ENCODE data around the gene SORCS3. TPM values are rescaled to one million over a fixed set of nuclear protein-coding genes. Genes with fewer than 3 reads are reported as not detected.

Gene SORCS3
- total and polyA plus RNA-seq, 10 of the 15 experiments (the other 5 are each of a cell fraction or from before 2014, with no cell fraction given), result 0.01 to 0.04 (median 0.02) TPM; not detected in 7

DNA sequence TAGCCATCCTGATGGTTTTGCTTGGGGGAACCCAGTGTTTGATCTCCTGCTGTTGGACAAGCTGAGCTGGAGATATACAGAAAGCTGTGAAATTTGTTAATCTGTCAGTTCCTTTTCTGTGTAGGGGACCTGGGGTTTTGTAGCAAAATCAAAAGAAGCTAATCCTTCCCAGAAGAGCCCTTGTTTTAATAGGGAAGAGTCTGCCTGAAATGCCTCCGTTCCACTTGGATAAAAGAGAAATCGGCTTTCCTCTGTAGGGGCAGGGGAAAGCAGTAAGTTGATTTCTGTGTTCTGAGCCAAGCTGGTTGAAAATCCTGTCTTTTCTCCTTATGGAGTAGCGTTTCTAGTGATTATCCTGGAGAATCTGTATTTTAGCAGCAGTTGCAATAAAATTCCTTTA lies 472.6 kb downstream of the SORCS3 start (continued):
- TF ChIP-seq, protein P1, sequence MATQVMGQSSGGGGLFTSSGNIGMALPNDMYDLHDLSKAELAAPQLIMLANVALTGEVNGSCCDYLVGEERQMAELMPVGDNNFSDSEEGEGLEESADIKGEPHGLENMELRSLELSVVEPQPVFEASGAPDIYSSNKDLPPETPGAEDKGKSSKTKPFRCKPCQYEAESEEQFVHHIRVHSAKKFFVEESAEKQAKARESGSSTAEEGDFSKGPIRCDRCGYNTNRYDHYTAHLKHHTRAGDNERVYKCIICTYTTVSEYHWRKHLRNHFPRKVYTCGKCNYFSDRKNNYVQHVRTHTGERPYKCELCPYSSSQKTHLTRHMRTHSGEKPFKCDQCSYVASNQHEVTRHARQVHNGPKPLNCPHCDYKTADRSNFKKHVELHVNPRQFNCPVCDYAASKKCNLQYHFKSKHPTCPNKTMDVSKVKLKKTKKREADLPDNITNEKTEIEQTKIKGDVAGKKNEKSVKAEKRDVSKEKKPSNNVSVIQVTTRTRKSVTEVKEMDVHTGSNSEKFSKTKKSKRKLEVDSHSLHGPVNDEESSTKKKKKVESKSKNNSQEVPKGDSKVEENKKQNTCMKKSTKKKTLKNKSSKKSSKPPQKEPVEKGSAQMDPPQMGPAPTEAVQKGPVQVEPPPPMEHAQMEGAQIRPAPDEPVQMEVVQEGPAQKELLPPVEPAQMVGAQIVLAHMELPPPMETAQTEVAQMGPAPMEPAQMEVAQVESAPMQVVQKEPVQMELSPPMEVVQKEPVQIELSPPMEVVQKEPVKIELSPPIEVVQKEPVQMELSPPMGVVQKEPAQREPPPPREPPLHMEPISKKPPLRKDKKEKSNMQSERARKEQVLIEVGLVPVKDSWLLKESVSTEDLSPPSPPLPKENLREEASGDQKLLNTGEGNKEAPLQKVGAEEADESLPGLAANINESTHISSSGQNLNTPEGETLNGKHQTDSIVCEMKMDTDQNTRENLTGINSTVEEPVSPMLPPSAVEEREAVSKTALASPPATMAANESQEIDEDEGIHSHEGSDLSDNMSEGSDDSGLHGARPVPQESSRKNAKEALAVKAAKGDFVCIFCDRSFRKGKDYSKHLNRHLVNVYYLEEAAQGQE (IDR thresholded peaks at IDR 0.05; ENCODE audit: low read depth, low read length), result no peak
- no peak for TF ChIP-seq SIX5 (IDR thresholded peaks at IDR 0.05; ENCODE audit: low read depth, low read length, severe bottlenecking)
- TF ChIP-seq NR2F1 (conservative IDR thresholded peaks at IDR 0.05), result no peak
- TF ChIP-seq, protein P2, sequence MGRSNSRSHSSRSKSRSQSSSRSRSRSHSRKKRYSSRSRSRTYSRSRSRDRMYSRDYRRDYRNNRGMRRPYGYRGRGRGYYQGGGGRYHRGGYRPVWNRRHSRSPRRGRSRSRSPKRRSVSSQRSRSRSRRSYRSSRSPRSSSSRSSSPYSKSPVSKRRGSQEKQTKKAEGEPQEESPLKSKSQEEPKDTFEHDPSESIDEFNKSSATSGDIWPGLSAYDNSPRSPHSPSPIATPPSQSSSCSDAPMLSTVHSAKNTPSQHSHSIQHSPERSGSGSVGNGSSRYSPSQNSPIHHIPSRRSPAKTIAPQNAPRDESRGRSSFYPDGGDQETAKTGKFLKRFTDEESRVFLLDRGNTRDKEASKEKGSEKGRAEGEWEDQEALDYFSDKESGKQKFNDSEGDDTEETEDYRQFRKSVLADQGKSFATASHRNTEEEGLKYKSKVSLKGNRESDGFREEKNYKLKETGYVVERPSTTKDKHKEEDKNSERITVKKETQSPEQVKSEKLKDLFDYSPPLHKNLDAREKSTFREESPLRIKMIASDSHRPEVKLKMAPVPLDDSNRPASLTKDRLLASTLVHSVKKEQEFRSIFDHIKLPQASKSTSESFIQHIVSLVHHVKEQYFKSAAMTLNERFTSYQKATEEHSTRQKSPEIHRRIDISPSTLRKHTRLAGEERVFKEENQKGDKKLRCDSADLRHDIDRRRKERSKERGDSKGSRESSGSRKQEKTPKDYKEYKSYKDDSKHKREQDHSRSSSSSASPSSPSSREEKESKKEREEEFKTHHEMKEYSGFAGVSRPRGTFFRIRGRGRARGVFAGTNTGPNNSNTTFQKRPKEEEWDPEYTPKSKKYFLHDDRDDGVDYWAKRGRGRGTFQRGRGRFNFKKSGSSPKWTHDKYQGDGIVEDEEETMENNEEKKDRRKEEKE (IDR thresholded peaks at IDR 0.05), result no peak
- no peak for TF ChIP-seq ZNF274 (IDR thresholded peaks at IDR 0.05; ENCODE audit: insufficient read depth, insufficient read length)
- no peak for TF ChIP-seq CBFB (IDR thresholded peaks at IDR 0.05; ENCODE audit: low read depth)
- TF ChIP-seq, protein P3, sequence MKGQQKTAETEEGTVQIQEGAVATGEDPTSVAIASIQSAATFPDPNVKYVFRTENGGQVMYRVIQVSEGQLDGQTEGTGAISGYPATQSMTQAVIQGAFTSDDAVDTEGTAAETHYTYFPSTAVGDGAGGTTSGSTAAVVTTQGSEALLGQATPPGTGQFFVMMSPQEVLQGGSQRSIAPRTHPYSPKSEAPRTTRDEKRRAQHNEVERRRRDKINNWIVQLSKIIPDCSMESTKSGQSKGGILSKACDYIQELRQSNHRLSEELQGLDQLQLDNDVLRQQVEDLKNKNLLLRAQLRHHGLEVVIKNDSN (IDR thresholded peaks at IDR 0.05; ENCODE audit: borderline replicate concordance, extremely low read length, insufficient read depth, low read depth, low read length), result no peak

Data from GM12878 (cell line).